Measurements from ENCODE around the gene SUSD3.
"Not testable (repeated sequence)": the region's sequence is repeated elsewhere in the genome, so short reads cannot be mapped to it uniquely, and the experiment has no call there.

SUSD3 gene

DNA sequence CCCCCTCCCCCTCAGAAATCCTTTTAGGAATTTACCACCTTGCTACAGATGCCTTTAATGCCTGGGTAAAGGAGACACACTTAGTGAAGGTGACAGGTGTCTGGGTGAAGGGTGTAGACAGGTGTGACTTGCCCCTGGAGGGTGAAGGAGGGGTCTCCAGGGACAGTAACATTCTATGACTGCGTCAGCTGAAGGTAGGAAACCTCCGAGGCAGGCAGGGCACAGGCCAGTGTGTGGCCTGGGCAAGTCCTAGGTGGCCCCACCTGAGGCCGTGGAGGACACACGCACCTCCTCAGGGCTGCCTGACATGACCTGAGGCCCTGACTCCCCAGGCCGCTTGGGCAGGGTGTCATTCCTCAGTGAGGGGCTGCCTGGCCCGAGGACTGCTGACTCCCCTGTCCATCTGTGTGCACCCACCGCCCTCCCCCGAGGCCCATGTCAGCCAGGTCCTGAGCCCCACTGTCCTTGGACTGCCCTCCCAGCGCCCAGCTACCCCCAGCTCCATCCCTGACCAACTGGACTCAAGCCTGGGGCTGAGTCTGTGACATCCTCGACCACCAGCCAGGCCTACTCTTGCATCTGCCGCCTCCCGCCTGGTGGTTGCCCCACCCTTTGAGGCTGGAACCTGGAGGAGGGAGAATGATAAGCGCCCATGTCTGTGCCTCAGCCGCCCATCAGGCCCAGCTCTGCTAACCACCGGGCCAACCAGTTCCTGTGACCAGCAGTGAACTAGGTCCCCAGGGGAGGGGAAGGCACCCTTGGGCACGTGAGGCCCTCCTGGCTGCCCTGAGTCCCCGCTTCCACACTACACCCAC, 55.9 kb downstream of the SUSD3 start:
- no peak for DNase-seq (ENCODE audit: low read depth, low spot score)
- in situ Hi-C loops (cut with HindIII; ENCODE audit: low sequenced_read_pairs), result no loop called here
- H3K4me3 ChIP-seq (ENCODE audit: low read depth, low read length), result no peak overlapping the region
- TF ChIP-seq, protein P1, sequence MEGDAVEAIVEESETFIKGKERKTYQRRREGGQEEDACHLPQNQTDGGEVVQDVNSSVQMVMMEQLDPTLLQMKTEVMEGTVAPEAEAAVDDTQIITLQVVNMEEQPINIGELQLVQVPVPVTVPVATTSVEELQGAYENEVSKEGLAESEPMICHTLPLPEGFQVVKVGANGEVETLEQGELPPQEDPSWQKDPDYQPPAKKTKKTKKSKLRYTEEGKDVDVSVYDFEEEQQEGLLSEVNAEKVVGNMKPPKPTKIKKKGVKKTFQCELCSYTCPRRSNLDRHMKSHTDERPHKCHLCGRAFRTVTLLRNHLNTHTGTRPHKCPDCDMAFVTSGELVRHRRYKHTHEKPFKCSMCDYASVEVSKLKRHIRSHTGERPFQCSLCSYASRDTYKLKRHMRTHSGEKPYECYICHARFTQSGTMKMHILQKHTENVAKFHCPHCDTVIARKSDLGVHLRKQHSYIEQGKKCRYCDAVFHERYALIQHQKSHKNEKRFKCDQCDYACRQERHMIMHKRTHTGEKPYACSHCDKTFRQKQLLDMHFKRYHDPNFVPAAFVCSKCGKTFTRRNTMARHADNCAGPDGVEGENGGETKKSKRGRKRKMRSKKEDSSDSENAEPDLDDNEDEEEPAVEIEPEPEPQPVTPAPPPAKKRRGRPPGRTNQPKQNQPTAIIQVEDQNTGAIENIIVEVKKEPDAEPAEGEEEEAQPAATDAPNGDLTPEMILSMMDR (IDR thresholded peaks at IDR 0.05; ENCODE audit: low read depth, low read length), result no peak

GRCh38 chr9:93114984-93115335, 56.5 kb downstream of the SUSD3 start:
- H3K4me3 ChIP-seq (ENCODE audit: low read depth, low read length), result no peak overlapping the region
- TF ChIP-seq, protein P1 (IDR thresholded peaks at IDR 0.05; ENCODE audit: low read depth, low read length), result no peak
- in situ Hi-C loops (cut with HindIII; ENCODE audit: low sequenced_read_pairs), result no loop called here

DNA sequence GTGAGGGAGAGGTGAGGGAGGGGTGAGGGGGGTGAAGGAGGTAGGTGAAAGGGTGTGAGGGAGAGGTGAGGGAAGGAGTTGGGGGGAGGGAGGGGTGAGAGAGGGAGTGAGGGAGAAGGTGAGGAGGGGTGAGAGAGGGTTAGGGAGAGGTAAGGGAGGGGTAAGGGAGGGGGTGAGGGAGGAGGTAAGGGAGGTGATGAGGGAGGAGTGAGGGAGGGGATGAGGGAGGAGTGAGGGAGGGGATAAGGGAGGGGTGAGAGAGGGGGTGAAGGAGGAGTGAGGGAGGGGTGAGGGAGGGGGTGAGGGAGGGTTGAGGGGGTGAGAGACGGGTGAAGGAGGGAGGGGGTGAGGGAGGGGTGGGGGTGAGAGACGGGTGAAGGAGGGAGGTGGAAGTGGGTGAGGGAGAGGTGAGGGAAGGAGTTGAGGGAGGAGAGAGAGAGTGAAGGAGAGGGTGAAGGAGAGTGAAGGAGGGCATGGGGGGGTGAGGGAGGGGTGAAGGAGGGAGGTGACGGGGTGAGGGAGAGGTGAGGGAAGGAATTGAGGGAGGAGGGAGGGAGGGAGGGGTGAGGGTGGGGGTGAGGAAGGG, 57.1 kb downstream of the SUSD3 start:
- no peak overlapping the region for H3K4me3 ChIP-seq (ENCODE audit: low read depth, low read length)
- TF ChIP-seq, protein P1 (IDR thresholded peaks at IDR 0.05; ENCODE audit: low read depth, low read length), result no peak
- DNase-seq (ENCODE audit: low read depth, low spot score), result no peak
- in situ Hi-C loops (cut with HindIII; ENCODE audit: low sequenced_read_pairs), result no loop called here

More at GRCh38 chr9:93114984-93115335, 56.5 kb downstream of the SUSD3 start:
- no peak for DNase-seq (ENCODE audit: low read depth, low spot score)

DNA sequence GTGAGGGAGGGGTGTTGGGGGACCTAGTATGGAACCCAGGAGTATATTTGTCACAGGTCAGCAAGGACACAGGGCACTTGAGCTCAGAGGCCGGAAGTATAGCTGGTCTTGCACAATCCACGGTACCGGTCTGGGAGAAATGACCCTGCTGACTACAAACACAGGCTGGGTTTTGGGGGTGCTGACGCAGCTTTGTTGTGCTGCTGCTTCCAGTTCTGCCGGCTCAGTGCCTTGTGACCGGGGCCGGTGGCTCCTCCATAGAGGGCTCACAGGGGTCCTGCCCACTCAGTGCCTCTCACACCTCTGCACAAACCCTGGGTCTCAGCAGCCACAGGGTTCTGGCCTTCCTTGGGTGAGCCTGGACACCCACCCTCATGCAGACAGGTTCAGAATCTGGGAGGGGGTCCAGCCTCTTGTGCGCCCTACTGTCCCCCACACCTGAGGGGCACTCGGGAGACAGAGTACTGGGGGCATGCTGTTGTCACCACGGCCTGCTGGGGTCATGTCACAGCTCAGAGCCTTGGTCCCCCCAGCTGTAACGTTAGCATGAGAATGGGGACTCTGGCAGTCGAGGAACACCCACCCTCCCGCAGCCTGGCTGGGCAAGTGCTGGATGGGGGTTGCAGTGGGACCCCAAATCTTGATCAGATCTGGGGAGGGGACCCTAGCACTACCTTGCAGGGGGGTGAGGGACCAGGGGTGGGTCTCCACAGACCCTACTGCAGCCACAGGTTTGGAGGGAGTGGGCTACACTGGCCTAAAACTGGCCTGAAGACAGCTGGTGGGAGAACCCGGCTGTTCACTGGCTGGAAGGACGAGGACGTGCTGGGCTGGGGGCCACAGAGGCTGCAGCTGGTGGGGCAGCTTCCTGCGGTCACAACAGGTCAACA, 57.8 kb downstream of the SUSD3 start:
- no peak for DNase-seq (ENCODE audit: low read depth, low spot score)
- in situ Hi-C loops (cut with HindIII; ENCODE audit: low sequenced_read_pairs), result no loop called here
- no peak overlapping the region for H3K4me3 ChIP-seq (ENCODE audit: low read depth, low read length)
- TF ChIP-seq, protein P1 (IDR thresholded peaks at IDR 0.05; ENCODE audit: low read depth, low read length), result no peak

- DNase-seq (ENCODE audit: low read depth, low spot score); H3K4me3 ChIP-seq (ENCODE audit: low read depth, low read length); in situ Hi-C loops (cut with HindIII; ENCODE audit: low sequenced_read_pairs): not testable (repeated sequence)
These were observed 59.0 kb downstream of the SUSD3 start for GRCh38 chr9:93117521-93117920.

DNA sequence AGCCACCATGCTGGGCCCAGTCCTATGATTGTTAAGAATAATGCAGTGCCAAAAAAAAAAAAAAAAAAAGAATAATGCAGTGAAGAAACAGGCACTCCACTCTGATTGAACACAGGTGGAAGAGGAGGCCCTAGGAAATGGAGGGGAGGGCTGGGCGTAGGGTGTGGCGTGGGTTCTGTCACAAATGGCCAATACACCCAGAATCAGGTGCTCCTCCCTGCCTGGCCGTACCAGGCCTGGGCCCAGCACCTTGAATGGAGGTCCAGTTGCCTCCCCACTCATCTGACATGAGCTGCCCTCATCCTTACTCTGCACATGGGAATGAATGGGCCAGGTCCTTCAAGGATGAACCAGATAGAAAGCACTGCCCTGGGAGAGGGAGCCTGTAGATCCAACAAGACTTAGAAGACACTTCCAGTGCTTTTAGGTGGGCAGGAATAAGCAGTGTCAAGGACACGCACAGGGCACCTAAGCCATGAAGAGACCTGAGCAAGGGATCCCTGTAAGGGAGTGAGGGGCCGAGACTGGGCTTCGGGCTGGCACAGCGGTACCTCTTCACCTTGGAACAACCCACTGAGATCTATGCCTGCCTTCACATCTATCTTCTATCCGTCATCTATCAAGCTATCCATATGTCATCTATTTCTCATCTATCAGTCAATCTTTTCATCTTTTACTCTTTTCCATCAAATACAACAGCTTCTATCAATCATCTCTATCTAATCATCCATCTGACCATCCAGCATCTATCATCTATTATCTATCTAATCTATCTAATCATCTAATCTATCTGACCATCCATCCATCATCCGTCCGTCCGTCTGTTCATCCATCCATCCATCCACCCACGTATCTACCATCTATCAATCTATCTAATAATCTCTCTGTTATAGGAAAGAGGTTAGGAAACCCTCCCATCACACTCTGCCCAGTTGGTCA, 59.7 kb downstream of the SUSD3 start:
- no peak overlapping the region for H3K4me3 ChIP-seq (ENCODE audit: low read depth, low read length)
- TF ChIP-seq, protein P1 (IDR thresholded peaks at IDR 0.05; ENCODE audit: low read depth, low read length), result no peak
- DNase-seq (ENCODE audit: low read depth, low spot score), result no peak
- in situ Hi-C loops (cut with HindIII; ENCODE audit: low sequenced_read_pairs), result no loop called here
